ENCODE data around the gene POFUT1.

POFUT1 gene

DNA sequence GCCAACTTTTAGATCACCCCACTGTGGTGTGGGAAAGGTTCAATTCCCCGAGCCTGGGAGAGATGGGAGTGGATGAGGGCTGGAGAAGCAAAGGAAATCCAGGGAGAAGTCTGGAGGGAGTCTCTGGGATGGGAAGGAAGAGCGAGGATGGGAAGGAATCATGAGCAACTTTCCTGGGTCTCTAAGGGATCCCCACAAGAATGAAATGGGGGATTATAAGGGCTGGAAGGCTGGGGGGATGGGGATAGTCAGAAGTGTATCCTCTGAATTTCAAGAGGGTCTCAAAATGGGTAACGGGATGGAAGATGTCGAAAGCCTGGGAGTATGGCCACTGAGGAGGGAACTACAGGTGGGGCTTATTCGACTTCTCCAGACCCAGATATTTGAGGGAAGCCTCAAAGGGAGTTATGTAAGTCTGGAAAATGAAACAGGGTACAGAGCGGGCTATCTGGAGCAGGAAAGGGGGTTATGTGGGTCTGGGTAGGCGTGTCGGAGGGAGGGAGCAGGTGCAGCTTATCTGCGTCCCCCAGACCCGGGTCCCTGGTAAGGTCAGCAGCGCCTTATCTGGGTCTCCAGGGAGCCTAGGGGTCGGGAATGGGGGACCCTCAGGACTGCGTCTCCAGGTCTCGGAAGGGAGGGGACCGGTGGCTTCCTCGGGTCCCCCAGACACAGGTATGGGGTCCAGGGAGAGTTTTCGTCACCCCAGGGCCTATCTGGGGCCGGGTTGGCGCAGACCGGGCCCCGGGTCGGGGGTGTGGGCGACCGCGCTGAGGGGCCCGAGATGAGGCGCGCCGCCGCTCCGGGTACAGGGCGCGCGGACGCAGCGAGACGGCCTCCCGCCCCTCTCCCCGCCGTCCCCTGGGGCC lies 687 bp upstream of the POFUT1 start:
- no peak for DNase-seq (ENCODE audit: low spot score)

DNA sequence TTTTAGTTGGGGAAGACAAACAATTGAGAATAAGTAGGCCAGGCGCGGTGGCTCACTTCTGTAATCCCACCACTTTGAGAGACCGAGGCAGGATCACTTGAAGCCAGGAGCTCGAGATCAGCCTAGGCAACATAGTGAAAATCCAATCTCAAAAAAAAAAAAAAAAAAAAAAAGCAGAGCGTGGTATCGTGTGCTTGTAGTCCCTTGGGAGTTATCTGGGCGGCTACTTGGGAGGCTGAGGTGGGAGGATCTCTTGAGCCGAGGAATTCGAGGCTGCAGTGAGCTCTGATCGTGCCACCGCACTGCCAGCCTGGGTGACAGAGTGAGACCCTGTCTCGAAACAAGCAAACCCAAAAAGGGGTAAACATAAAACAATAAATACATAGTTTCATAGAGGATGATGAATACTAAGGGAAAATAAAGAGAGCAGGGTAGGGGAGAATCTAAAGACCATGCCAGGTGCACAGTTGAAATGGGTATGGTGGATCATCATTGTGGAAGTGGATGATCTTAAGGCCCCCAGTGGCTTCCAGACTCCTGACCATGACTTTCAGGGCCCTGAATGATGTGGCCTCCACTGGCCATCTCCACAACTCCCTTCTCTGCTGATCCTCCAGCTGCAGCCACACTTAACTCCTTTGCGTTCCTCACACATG lies 947 bp downstream of the POFUT1 start:
- no peak for DNase-seq (ENCODE audit: low spot score)

DNA sequence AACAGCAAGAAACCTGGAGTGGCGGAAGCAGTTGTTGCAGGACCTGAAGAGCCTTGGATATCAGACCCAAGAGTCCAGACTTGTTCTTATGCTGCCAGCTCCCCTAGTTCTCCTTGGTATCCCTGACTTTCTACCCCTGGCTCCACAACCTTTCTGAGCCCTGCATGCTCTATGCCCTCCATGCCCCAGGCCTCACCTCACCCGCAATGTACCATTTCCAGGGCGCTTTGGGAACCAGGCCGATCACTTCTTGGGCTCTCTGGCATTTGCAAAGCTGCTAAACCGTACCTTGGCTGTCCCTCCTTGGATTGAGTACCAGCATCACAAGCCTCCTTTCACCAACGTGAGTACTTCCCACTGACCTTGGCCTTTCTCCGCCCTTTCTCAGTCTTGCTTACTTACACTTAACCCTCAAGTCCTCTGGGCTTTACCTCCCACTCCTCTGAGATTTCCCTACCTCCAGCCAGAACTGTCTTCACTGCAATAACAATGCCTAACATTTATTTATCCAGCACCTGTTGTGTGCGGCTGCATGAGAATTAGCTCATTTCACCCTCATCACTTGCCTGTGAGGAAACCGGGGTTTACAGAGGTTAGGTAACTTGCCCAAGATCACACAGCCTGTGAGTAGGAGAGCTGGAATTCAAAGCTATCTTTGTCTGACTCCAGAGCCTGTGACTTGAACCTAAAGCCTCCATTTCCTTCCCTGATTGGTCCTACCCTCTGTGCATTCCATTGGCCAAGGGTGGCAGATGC lies 2.3 kb downstream of the POFUT1 start:
- no peak for DNase-seq (ENCODE audit: low spot score)

DNA sequence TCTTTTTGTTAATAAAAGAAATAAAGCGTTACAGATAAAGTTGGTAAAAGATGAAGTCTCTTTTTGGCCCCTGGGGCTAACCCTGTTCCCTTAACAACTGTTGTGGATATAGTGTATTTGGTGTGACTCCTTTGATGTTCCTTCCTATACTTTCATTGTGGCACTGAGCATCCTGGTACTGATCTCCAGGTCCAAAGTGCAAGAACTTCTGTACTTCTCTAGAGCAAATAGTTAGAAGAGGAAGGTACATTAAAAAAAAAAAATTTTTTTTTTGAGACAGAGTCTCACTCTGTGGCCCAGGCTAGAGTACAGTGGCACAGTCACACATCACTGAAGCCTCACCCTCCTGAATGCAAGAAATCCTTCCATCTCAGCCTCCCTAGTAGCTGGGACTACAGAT lies 6.2 kb downstream of the POFUT1 start:
- DNase-seq (ENCODE audit: low spot score) = no peak

DNA sequence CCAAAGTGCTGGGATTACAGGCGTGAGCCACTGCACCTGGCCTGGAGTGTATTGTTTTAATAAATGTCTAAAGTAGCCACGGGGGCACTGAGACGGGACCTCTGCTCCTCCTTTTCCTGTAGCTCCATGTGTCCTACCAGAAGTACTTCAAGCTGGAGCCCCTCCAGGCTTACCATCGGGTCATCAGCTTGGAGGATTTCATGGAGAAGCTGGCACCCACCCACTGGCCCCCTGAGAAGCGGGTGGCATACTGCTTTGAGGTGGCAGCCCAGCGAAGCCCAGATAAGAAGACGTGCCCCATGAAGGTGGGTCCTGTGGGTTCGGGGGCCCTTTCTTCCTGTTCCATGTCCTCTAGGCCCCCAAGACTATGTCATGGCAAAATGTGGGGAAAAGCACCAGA lies 7.5 kb downstream of the POFUT1 start:
- DNase-seq (ENCODE audit: low spot score) = no peak

DNA sequence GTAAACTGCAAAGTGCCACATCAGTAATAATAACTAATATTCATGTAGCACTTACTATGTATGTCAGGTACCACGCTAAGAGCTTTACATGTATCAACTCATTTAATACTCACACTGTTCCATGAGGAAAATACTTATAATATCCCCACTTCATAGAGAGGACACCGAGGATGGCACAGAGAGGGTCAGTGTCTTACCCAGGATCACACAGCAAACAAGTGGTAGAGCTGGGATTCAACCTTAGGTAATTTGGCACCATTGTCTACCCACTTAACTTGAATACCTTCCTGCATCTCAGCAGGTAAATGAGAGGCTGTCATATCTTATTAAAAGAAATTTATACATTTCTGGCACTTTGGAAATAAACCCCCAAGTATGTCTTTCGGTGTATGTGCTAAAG lies 8.0 kb downstream of the POFUT1 start:
- no peak for DNase-seq (ENCODE audit: low spot score)

DNA sequence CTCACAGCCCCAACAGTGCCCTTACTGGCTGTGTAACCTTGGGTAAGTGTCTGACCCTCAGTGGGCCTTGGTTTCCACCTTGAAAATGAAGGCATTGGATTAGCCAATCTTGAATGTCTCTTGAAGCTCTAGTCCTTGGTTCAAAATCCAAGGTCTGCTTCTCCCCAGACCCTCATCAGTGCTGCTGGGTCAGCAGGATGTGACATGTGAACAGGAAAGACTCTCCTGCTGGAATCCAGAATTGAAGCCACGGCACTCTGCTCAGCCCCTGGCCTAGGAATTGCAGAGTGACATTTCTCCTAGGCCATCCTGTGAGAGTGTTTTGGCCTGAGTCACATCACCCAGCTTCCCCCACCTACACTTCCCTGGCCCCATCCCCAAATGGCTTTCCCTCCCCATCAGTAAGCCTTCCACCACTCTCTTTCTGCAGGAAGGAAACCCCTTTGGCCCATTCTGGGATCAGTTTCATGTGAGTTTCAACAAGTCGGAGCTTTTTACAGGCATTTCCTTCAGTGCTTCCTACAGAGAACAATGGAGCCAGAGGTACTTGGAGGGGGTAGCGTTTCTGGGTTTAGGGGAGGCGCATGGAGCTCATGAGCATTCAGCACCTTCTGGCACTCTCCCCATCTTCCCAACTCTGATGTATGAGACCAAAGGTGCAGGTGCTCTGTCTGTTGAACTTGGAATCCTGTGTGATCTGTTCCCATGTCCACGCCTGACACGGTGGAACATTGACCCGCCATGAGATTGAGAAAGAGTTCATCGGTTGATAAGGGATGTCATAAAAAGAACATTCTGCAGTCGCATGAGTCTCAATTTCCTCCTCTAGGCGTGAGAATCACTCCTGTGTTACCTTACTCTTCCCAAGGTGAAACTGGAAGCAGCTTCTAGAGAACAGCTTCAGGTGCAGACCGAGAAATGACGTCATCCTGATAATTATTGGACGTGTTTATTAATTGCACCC lies 8.8 kb downstream of the POFUT1 start:
- DNase-seq (ENCODE audit: low spot score) = no peak

DNA sequence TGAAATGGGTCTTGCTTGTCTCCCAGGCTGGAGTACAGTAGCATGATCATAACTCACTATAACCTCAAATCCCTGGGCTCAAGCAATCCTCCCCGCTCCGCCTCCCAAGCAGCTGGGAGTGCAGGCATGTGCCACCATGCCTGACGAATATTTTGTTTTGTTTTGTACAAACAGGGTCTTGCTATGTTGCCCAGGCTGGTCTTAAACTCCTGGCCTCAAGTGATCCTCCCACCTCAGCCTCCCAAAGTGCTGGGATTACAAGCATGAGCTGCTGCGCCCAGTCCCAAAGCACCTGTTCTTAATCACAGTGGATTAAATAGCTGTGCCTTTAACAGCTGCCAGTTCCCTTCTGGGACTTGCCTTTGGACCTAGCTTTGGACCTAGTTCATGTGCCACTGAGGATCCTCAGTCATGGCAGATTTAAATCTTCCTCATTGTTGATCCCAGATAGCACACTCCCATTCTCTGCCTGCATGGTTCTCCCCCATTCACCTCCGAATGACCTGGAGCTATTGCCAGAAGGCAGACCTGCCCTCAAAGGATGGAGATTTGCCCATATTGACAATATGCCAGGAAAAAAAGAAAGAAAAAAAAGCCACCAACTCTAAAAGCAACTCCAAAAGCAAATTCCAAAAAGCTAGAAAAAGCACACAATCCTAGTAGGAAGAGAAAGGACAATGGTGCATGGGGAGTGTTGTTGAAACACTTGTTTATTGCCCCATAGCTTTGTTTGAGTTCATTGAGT lies 10.6 kb downstream of the POFUT1 start:
- DNase-seq (ENCODE audit: low spot score) = no peak

DNA sequence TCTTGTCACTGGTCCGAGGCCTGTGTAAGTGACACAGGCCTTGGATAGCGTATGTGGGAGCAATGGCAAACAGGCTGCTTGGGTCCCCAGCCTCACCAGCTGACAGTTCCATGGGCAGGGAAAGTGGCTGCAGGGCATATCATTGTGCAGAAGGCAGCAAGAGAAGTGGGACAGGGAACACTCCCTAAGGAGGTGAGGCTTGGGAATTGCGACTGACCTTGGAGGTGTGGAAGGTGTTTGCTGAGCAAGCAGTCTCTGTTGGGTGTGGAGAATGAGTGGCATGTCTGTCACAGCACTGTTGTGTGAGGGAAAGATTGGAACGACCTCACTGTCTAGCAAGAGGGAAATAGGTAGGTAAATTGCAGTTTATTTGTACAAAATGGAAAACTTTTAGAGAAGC lies 16.8 kb downstream of the POFUT1 start:
- DNase-seq (ENCODE audit: low spot score) = no peak

DNA sequence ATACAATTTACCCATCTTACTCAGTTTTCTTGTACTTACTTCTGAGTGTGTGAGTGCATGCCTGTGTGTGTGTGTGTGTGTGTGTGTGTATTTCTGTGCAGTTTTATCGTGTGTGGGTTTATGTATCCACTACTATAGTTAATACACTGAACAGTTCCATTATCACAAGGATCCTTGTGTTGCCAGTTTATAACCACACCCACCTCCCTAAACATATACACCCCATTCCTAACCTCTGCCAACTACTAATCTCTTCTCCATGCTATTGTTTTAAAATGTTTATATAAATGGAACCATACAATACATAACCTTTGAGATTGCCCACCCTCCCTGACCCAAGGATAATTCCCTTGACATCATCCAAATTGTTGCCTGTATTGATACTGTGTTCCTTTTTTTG lies 18.7 kb downstream of the POFUT1 start:
- DNase-seq (ENCODE audit: low spot score) = no peak

DNA sequence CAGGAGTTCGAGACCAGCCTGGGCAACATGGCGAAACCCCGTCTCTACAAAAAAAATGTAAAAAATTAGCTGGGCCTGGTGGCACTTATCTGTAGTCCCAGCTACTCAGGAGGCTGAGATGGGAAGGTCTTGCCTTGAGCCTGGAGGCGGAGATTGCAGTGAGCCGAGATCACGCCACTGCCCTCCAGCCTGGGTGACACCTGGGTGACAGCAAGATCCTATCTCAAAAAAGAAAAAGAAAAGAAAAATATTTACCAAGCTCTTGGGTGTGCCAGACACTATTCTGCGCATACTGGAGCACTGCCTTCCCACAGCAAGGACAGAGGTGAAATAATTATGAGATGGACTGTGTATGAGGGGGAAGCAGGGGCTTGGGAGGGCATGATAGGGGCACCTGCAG lies 19.6 kb downstream of the POFUT1 start:
- no peak for DNase-seq (ENCODE audit: low spot score)

DNA sequence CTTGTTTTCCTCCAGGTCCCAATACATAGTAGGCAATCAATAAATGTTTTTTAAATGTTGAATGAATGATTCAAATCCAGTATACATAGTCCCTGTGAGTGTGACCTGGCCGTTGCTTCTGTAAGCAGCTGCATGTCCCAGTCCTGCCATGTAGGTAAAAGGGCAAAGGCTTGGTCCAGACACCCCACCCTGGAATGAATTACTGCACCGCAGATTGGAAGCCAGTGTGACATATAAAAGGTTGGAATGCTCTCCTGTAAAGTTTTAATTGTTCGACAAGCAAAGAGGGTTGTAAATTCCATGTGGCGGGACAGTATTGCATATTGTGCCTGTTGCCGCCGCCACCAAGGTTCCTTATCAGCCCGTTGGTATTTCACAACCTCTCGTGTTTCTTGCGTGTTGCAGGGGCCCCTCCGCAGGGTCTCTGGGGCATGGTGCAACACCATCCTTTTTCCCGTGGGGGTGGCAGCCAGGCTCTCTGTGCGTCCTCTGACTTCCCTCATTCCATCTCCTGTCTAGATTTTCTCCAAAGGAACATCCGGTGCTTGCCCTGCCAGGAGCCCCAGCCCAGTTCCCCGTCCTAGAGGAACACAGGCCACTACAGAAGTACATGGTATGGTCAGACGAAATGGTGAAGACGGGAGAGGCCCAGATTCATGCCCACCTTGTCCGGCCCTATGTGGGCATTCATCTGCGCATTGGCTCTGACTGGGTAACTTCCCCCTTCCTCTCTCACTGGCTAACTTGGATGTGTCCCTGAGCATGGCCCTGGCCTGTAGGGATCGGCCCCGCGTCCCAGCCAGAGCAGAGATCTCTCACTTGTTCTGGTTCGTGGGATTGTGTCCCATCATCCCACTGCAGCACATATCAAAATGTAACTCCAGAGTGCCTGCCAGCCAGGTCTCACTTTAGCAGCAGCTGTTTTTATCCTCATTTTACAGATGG lies 20.3 kb downstream of the POFUT1 start:
- peak; percentile 87 for DNase-seq (ENCODE audit: low spot score)

DNA sequence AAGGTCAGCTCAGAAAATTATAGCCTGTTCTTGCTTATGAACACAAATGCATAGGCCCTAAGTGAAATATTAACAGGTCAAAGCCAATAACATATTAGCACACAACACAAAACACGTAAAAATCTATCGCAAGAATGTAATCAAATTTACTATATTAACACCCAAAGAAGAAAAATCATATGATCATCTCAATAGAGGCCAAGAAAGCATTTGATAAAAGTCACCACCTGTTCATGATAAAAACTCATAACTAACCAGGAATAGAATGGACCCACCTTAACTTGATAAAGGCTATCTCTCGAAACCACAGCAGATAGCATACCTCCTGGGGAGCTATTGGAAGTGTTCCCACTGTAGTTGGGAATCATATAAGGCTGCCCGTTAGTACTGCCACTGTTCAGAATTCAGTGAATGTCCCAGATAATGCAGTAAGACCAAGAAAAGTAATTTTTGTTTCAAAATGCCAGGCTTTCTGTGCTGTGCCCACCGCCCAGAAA lies 21.6 kb downstream of the POFUT1 start:
- no peak for DNase-seq (ENCODE audit: low spot score)

DNA sequence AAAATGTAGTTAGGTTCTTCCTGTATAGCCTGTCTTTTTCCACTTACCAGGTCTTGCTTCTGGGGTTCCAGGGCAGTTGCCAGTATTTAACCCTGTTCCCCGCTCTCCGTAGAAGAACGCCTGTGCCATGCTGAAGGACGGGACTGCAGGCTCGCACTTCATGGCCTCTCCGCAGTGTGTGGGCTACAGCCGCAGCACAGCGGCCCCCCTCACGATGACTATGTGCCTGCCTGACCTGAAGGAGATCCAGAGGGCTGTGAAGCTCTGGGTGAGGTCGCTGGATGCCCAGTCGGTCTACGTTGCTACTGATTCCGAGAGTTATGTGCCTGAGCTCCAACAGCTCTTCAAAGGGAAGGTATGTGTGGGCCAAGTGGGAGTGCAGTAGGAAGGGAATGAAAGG lies 23.0 kb downstream of the POFUT1 start:
- no peak for DNase-seq (ENCODE audit: low spot score)

DNA sequence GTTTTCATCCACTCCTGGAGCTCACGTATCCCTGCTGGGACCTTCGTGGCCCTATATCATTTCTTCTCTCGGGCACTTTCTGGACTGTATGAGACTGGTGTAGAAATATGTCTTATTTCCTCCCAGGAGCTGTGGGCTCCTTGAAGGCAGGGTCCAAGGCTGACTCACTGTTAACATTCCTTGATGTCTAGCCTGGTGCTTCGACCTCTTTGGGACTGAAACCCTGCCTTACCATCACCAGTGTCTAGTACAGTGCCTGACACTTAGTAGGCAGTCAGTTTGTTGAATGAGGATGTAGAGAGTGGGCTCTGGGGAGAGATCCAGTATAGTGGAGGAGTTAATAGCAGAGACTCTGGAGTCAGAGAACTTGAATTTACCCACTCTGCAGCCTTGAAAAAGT lies 23.6 kb downstream of the POFUT1 start:
- no peak for DNase-seq (ENCODE audit: low spot score)

DNA sequence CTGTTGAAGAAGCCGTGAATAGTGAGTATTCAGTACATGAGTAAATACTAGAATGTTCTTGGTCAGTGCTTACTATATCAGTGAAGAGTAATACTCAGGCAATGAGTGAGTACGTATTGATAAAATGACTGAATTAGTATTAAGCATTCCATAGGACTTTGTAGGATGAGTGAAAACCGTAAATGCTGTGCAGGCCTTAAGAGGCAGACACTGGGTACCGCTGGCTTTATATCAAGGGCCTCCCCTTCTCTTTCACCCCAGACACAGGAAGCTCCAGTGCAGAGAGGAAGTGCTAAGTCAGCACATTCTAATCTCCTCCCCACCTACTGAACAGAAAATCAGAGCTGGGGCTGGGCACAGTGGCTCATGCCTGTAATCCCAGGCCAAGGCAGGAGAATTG lies 24.2 kb downstream of the POFUT1 start:
- no peak for DNase-seq (ENCODE audit: low spot score)

DNA sequence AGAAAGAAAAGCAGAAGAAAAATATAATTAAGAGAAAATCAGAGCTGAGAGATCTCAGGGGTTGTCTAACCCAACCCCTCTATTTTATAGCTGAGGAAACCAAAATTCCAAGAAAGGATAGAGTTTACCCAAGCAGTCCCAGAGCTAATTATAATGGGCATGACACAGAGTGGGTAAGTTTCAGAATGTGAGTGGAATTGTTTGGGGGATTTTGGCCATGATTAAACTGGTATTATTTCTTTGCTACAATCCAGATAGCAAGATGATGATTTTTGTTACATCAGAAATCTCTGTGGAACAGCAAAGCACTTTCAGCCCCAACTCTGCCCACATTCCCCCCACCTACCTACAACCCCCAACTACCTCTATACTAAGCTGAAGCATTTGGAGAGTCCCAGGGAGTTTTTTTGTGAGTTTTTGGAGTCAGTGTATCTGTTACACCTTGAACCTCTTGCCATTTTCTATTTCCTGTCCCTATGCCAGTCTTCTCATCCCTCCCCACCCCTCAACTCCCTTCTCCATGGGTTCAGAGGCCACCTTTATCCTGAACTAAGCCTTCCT lies 24.7 kb downstream of the POFUT1 start:
- no peak for DNase-seq (ENCODE audit: low spot score)

DNA sequence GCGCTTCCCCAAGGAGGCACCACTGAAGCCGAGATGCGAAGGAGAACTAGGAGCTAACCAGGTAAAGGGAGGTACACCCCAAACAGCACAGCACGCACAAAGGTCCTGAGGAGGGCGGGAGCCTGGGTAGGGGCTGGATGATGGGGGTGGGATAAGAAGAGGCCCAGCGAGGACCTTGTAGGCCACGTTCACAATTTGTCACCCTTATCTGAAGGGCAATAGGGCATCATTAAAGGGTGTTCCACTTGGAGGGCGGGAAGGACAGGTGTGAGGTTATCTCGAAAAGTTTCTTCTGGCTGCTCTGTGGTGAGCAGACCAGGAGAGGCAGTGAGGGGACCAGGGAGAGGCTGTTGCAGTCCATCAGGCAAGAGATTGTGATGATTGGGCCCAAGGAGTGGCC lies 25.6 kb downstream of the POFUT1 start:
- DNase-seq (ENCODE audit: low spot score) = no peak

DNA sequence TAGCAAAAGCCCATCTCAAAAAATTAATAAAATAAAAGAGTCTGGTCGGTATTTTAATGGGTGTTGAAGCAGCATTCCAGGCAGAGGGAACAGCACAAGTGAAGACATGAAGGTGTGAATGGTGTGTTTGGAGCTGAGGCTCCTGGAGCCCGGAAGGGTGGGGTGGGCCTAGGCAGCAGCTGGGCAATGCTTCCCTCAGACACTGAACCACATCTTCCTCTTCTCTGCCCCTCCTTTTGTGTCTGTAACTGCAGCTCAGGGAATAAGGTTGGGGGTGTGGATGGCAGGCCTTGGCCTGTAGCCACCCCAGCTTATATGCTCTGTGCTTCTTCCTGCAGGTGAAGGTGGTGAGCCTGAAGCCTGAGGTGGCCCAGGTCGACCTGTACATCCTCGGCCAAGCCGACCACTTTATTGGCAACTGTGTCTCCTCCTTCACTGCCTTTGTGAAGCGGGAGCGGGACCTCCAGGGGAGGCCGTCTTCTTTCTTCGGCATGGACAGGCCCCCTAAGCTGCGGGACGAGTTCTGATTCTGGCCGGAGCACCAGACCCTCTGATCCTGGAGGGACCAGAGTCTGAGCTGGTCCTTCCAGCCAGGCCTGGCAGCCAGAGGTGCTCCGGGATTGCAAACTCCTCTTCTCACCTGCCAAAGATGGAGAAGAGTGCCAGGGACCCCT lies 26.6 kb downstream of the POFUT1 start:
- no peak for DNase-seq (ENCODE audit: low spot score)
